Progenitor cell of endocrine pancreas (in vitro differentiated cells): ENCODE measurements around the gene CNTROB. TPM values are rescaled to one million over a fixed set of nuclear protein-coding genes. Genes with fewer than 3 reads are reported as not detected.
A peak's percentile ranks its signal among the peaks of the same experiment; 100 is the strongest.

Experiments used
- DNase-seq: peaks from one replicate; pipeline ENCODE4 v3.0.0; 2021; ENCODE audit warnings: low spot score; ENCODE audit not compliant: unreplicated experiment
- H3K27ac Mint-ChIP-seq: 2 replicates; pipeline ENCODE4 v1.8.0; 2021; ENCODE audit warnings: mild to moderate bottlenecking, moderate library complexity, mixed read lengths
- H3K27me3 Mint-ChIP-seq: 2 replicates; pipeline ENCODE4 v1.8.0; 2021; ENCODE audit warnings: mixed read lengths
- H3K36me3 Mint-ChIP-seq: 2 replicates; pipeline ENCODE4 v1.8.0; 2022; ENCODE audit warnings: mixed read lengths; ENCODE audit not compliant: insufficient read depth
- H3K4me1 Mint-ChIP-seq: 2 replicates; pipeline ENCODE4 v1.8.0; 2021; ENCODE audit warnings: low read depth, mixed read lengths
- H3K4me3 Mint-ChIP-seq: 2 replicates; pipeline ENCODE4 v1.8.0; 2021; ENCODE audit warnings: low read depth, mild to moderate bottlenecking, moderate library complexity, mixed read lengths
- H3K9me3 Mint-ChIP-seq: 2 replicates; pipeline ENCODE4 v1.8.0; 2021; ENCODE audit warnings: low read depth, mixed read lengths
- CTCF ChIP-seq: fragments of 200-600 bp; sonication (generic); IDR thresholded peaks from one replicate; pipeline ENCODE4 v1.5.0; 2021; ENCODE audit warnings: antibody characterized with exemption, mild to moderate bottlenecking; ENCODE audit not compliant: unreplicated experiment
- total RNA-seq: library from RNA; stranded (reverse); gene quantifications from 2 replicates; pipeline ENCODE4 v1.2.1, GENCODE V29; 2021

Gene CNTROB
- total RNA-seq, 1 donor from 2014 or later, result 51.6 TPM

- H3K4me3 Mint-ChIP-seq, result no peak overlapping the region
- no peaks in the 10 kb centered on the region for H3K27me3 Mint-ChIP-seq
Measured at GRCh38 chr17:7897090-7897489, 34.9 kb upstream of the CNTROB start.

GRCh38 chr17:7897773-7898172 lies 34.2 kb upstream of the CNTROB start:
- Mint-ChIP-seq H3K27me3 (no peaks in the 10 kb centered on the region), H3K27ac (peak overlapping the region; percentile 5), H3K4me1 (peaks cover 9% of the 10 kb centered on the region), H3K36me3 (peaks cover 56% of the 10 kb centered on the region), H3K9me3 (no peaks in the 10 kb centered on the region), H3K4me3 (no peak overlapping the region)
- TF ChIP-seq CTCF, result peak; percentile 30
- DNase-seq, result no peak

More at GRCh38 chr17:7897090-7897489, 34.9 kb upstream of the CNTROB start:
- DNase-seq, result no peak
- peaks cover 9% of the 10 kb centered on the region for H3K4me1 Mint-ChIP-seq
- H3K9me3 Mint-ChIP-seq, result no peaks in the 10 kb centered on the region
- no peak overlapping the region for H3K27ac Mint-ChIP-seq
- peaks cover 53% of the 10 kb centered on the region for H3K36me3 Mint-ChIP-seq
- TF ChIP-seq CTCF, result no peak

DNA sequence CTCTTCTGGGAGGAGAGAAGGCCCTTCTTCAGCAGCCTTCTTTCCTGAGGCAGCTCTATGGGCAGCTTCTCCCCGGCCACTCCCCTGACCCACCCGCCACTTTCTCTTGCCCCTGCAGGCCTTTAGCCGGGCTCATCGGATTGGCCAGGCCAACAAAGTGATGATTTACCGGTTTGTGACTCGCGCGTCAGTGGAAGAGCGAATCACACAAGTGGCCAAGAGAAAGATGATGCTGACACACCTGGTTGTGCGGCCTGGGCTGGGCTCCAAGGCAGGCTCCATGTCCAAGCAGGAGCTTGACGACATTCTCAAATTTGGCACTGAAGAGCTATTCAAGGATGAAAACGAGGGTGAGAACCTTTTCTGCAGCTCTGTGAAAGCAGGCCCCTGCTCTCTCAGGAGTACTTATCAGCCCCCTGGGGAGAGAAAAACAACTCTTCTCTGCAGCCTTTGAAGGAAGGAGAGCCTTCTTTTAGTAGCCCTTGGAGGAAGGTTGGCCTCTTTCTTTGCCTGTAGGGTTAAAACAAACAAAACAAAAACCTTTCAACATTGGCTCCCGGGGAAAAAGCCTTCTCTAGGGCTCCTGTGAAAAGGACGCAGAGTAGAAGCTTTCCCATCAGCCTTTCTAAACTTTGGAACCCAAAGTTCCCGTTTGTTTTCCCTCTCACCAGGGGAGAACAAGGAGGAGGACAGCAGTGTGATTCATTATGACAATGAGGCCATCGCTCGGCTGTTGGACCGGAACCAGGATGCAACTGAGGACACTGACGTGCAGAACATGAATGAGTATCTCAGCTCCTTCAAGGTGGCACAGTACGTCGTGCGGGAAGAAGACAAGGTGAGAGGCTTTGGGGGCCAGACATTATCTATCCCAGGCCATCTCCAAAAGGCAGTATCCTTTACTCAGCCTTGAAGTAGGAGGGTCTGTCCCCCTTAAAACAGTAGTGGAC lies 28.6 kb upstream of the CNTROB start:
- Mint-ChIP-seq H3K36me3 (peaks cover 57% of the 10 kb centered on the region), H3K27me3 (no peaks in the 10 kb centered on the region), H3K27ac (no peak overlapping the region), H3K4me1 (no peaks in the 10 kb centered on the region), H3K9me3 (no peaks in the 10 kb centered on the region), H3K4me3 (no peak overlapping the region)
- TF ChIP-seq CTCF, result no peak
- no peak for DNase-seq

- TF ChIP-seq CTCF, result no peak
- no peak overlapping the region for H3K27ac Mint-ChIP-seq
- H3K4me1 Mint-ChIP-seq, result no peaks in the 10 kb centered on the region
- no peak overlapping the region for H3K4me3 Mint-ChIP-seq
- H3K9me3 Mint-ChIP-seq, result no peaks in the 10 kb centered on the region
- H3K36me3 Mint-ChIP-seq, result peaks cover 43% of the 10 kb centered on the region
- no peak for DNase-seq
- H3K27me3 Mint-ChIP-seq, result peaks cover 3% of the 10 kb centered on the region
Measured at GRCh38 chr17:7909089-7909488, 22.9 kb upstream of the CNTROB start.

DNA sequence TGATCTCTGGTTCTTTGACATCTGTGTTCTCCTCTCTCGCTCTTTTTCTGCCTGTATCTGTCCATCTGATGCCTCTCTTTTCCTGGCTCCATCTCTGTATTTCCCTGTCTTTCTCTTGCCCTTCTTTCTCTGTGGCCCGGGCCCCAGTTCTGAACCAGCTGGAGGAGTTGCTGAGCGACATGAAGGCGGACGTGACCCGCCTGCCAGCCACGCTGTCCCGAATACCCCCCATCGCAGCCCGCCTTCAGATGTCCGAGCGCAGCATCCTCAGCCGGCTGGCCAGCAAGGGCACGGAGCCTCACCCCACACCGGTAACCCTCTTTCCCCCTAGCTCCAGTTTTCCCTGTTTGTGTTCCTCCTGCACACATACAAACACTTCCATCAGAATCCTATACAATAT lies 21.7 kb upstream of the CNTROB start:
- no peaks in the 10 kb centered on the region for H3K9me3 Mint-ChIP-seq
- H3K4me1 Mint-ChIP-seq, result peaks cover 3% of the 10 kb centered on the region
- H3K36me3 Mint-ChIP-seq, result peaks cover 32% of the 10 kb centered on the region
- no peak for TF ChIP-seq CTCF
- H3K27ac Mint-ChIP-seq, result no peak overlapping the region
- H3K4me3 Mint-ChIP-seq, result no peak overlapping the region
- peaks cover 5% of the 10 kb centered on the region for H3K27me3 Mint-ChIP-seq
- DNase-seq, result no peak
